DMS79 treated with DMSO at 0.1 percent for 48 hours (cell line): ENCODE results near the gene DMD.
"Not testable (repeated sequence)": the region's sequence is repeated elsewhere in the genome, so short reads cannot be mapped to it uniquely, and the experiment has no call there.

Experiments
- DNase-seq: peaks from one replicate; lab custom pipeline; 2025; lab: John Stamatoyannopoulos, UW

Gene DMD

GRCh38 chrX:33211356-33212260 is at the start of gene DMD:
TSS of gene DMD (minus strand) at chrX:33211549. CDS start at chrX:33211312, 237 bp downstream.
- DNase-seq: no peak

GRCh38 chrX:33252306-33252825 is 41.0 kb upstream of the DMD start:
- DNase-seq: no peak

GRCh38 chrX:33218819-33219218 is 7.5 kb upstream of the DMD start:
- DNase-seq: no peak

- no peak for DNase-seq
Observed at GRCh38 chrX:33210156-33210555, 1.2 kb downstream of the DMD start.

- no peak for DNase-seq
Observed at GRCh38 chrX:33207056-33207455, 4.3 kb downstream of the DMD start.

GRCh38 chrX:33205321-33205720 is 6.0 kb downstream of the DMD start:
- DNase-seq: no peak

- DNase-seq: no peak
Observed at GRCh38 chrX:33204889-33205288, 6.5 kb downstream of the DMD start.

GRCh38 chrX:33198561-33199279 is 12.6 kb downstream of the DMD start:
- DNase-seq: no peak

GRCh38 chrX:33195698-33196097 is 15.7 kb downstream of the DMD start:
- no peak for DNase-seq

- no peak for DNase-seq
Observed at GRCh38 chrX:33194876-33195433, 16.4 kb downstream of the DMD start.

- DNase-seq: no peak
Observed at GRCh38 chrX:33194289-33194688, 17.1 kb downstream of the DMD start.

GRCh38 chrX:33190016-33190415 is 21.3 kb downstream of the DMD start:
- DNase-seq: no peak

- DNase-seq: no peak
Observed at GRCh38 chrX:33188881-33189280, 22.5 kb downstream of the DMD start.

- DNase-seq: no peak
Observed at GRCh38 chrX:33188286-33188685, 23.1 kb downstream of the DMD start.

GRCh38 chrX:33184803-33185202 is 26.5 kb downstream of the DMD start:
- not testable (repeated sequence) for DNase-seq

- no peak for DNase-seq
Observed at GRCh38 chrX:33183361-33183760, 28.0 kb downstream of the DMD start.

- no peak for DNase-seq
Observed at GRCh38 chrX:33178690-33179089, 32.7 kb downstream of the DMD start.

GRCh38 chrX:33178218-33178617 is 33.1 kb downstream of the DMD start:
- no peak for DNase-seq

- no peak for DNase-seq
Observed at GRCh38 chrX:33175201-33175600, 36.1 kb downstream of the DMD start.

GRCh38 chrX:33171041-33171440 is 40.3 kb downstream of the DMD start:
- no peak for DNase-seq

GRCh38 chrX:33161829-33162228 is 49.5 kb downstream of the DMD start:
- no peak for DNase-seq

GRCh38 chrX:33160273-33160672 is 51.1 kb downstream of the DMD start:
- DNase-seq: no peak
